PFSK-1 (cell line): ENCODE results near the gene CARD10.

ENCODE experiments used
- SIN3A ChIP-seq: IDR thresholded peaks from 2 replicates; pipeline ENCODE4 v1.6.1; 2012; ENCODE audit warnings: mild to moderate bottlenecking, low read length, moderate library complexity, borderline replicate concordance; ENCODE audit not compliant: insufficient read depth
- TAF1 ChIP-seq: IDR thresholded peaks from 2 replicates; pipeline ENCODE4 v1.6.1; 2012; ENCODE audit warnings: low read length, control low read depth, borderline replicate concordance; ENCODE audit not compliant: insufficient read depth
- TF ChIP-seq, protein P1 (sequence below), 2 experiments: IDR thresholded peaks; 2 replicates each; pipeline versions ENCODE4 v1.6.1 to v1.8.0; 2011 to 2012; ENCODE audit warnings: low read depth in 2 of 2, low read length in 2 of 2, control low read depth in 1 of 2, inconsistent platforms in 1 of 2, mild to moderate bottlenecking in 1 of 2, moderate library complexity in 1 of 2; ENCODE audit not compliant: insufficient read depth in 1 of 2

DNA sequence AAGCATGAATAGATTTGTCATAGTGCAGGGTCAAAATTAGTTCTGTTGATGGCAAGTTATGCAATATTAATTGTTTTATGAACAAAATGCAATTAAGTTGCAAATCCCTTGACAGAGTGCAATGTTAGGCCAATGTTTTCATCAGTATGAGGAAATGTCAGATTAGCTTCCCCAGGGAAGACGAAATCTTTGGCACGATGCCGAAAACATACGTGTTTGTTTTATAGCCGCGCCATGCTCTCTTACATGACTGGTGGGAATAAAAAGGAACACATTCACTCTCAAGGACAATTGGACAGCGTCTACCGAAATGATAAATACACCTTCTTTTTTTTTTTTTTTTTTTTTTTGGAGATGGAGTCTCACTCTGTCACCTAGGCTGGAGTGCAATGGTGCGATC is 60.0 kb downstream of the CARD10 start:
- TF ChIP-seq, protein P1, sequence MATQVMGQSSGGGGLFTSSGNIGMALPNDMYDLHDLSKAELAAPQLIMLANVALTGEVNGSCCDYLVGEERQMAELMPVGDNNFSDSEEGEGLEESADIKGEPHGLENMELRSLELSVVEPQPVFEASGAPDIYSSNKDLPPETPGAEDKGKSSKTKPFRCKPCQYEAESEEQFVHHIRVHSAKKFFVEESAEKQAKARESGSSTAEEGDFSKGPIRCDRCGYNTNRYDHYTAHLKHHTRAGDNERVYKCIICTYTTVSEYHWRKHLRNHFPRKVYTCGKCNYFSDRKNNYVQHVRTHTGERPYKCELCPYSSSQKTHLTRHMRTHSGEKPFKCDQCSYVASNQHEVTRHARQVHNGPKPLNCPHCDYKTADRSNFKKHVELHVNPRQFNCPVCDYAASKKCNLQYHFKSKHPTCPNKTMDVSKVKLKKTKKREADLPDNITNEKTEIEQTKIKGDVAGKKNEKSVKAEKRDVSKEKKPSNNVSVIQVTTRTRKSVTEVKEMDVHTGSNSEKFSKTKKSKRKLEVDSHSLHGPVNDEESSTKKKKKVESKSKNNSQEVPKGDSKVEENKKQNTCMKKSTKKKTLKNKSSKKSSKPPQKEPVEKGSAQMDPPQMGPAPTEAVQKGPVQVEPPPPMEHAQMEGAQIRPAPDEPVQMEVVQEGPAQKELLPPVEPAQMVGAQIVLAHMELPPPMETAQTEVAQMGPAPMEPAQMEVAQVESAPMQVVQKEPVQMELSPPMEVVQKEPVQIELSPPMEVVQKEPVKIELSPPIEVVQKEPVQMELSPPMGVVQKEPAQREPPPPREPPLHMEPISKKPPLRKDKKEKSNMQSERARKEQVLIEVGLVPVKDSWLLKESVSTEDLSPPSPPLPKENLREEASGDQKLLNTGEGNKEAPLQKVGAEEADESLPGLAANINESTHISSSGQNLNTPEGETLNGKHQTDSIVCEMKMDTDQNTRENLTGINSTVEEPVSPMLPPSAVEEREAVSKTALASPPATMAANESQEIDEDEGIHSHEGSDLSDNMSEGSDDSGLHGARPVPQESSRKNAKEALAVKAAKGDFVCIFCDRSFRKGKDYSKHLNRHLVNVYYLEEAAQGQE (IDR thresholded peaks at IDR 0.05; ENCODE audit: insufficient read depth in 1 of 2, low read depth in 2 of 2, low read length in 2 of 2) = no peak
- TF ChIP-seq SIN3A = no peak
- TF ChIP-seq TAF1 = no peak
